A673 (cell line): ENCODE results near the gene EFR3B. TPM values are rescaled to one million over a fixed set of nuclear protein-coding genes. Genes with fewer than 3 reads are reported as not detected.

Experiments
- BruUV-seq: library from RNA; stranded (reverse); fragments of 400-500 nt; replicated peaks from 2 replicates; lab custom pipeline; 2021; lab: Mats Ljungman, UMichigan
- CTCF ChIA-PET: fragments of 300-600 bp; sonication (Branson Sonifier 250); formaldehyde crosslinking; loops from one replicate; lab custom pipeline; 2022; ENCODE audit warnings: antibody characterized with exemption; lab: Charles Lee
- POLR2A ChIA-PET: fragments of 300-600 bp; sonication (Branson Sonifier 250); formaldehyde crosslinking; loops from one replicate; lab custom pipeline; 2022; ENCODE audit warnings: antibody characterized with exemption; ENCODE audit not compliant: low non-redundant PET; lab: Charles Lee
- DNase-seq: peaks from one replicate; pipeline ENCODE4 v3.0.0-alpha.2; 2015; ENCODE audit warnings: low spot score
- H3K27ac ChIP-seq: fragments of 200-600 bp; sonication (generic); 2 replicates; pipeline ENCODE4 v1.5.1; 2016; ENCODE audit warnings: mixed run types, low read depth, mild to moderate bottlenecking, mixed read lengths, antibody characterized with exemption, low read length; ENCODE audit not compliant: poor library complexity, severe bottlenecking
- H3K27me3 ChIP-seq: fragments of 200-600 bp; sonication (generic); replicated peaks from 2 replicates; pipeline ENCODE4 v1.6.1; 2017; ENCODE audit warnings: mixed run types, low read depth, mild to moderate bottlenecking, mixed read lengths, antibody characterized with exemption, low read length; ENCODE audit not compliant: insufficient read depth, poor library complexity
- H3K36me3 ChIP-seq: fragments of 200-600 bp; sonication (generic); 2 replicates; pipeline ENCODE4 v1.6.1; 2016; ENCODE audit warnings: mixed run types, mild to moderate bottlenecking, mixed read lengths, antibody characterized with exemption, low read length; ENCODE audit not compliant: insufficient read depth, poor library complexity, severe bottlenecking
- H3K4me1 ChIP-seq: fragments of 200-600 bp; sonication (generic); 2 replicates; pipeline ENCODE4 v1.6.1; 2017; ENCODE audit warnings: mixed run types, mild to moderate bottlenecking, mixed read lengths, antibody characterized with exemption, low read length; ENCODE audit not compliant: insufficient read depth, poor library complexity, severe bottlenecking
- H3K4me3 ChIP-seq: fragments of 200-600 bp; sonication (generic); 2 replicates; pipeline ENCODE4 v1.5.1; 2016; ENCODE audit warnings: low read depth, mixed run types, mild to moderate bottlenecking, mixed read lengths, low read length; ENCODE audit not compliant: poor library complexity, severe bottlenecking
- H3K9me3 ChIP-seq: fragments of 200-600 bp; sonication (generic); 2 replicates; pipeline ENCODE4 v1.6.1; 2016; ENCODE audit warnings: mixed run types, low read depth, mild to moderate bottlenecking, mixed read lengths, antibody characterized with exemption, low read length; ENCODE audit not compliant: poor library complexity, severe bottlenecking
- EZH2 ChIP-seq: fragments of 200-600 bp; sonication (generic); IDR thresholded peaks from 2 replicates; pipeline ENCODE4 v1.6.1; 2017; ENCODE audit warnings: borderline replicate concordance, low read depth, mild to moderate bottlenecking, mixed read lengths, antibody characterized with exemption, low read length; ENCODE audit not compliant: poor library complexity, severe bottlenecking
- intact Hi-C: fragments of 100-400 bp; cut with micrococcal nuclease; formaldehyde crosslinking; loops from one replicate; pipeline ENCODE4 v1.10.0; 2022; ENCODE audit not compliant: unreplicated experiment
- total RNA-seq: library from RNA; stranded (reverse); gene quantifications from 2 replicates; pipeline ENCODE4 v1.2.3, GENCODE V29; 2021
- TF ChIP-seq, protein P1 (sequence below): fragments of 300-800, 200-600 bp; sonication (generic); conservative IDR thresholded peaks from 2 replicates; pipeline ENCODE4 v1.5.1; 2017; ENCODE audit warnings: low read depth, mild to moderate bottlenecking, antibody characterized with exemption, low read length, moderate library complexity, mixed read lengths

EFR3B gene
- total RNA-seq, 1 experiment from 2014 or later = 1.0 TPM

- Histone ChIP-seq H3K36me3 (no peaks in the 10 kb centered on the region), H3K27me3 (no peaks in the 10 kb centered on the region), H3K4me1 (no peaks in the 10 kb centered on the region), H3K27ac (no peak overlapping the region), H3K9me3 (no peaks in the 10 kb centered on the region), H3K4me3 (no peak overlapping the region)
- no peak for TF ChIP-seq EZH2
- TF ChIP-seq, protein P1, sequence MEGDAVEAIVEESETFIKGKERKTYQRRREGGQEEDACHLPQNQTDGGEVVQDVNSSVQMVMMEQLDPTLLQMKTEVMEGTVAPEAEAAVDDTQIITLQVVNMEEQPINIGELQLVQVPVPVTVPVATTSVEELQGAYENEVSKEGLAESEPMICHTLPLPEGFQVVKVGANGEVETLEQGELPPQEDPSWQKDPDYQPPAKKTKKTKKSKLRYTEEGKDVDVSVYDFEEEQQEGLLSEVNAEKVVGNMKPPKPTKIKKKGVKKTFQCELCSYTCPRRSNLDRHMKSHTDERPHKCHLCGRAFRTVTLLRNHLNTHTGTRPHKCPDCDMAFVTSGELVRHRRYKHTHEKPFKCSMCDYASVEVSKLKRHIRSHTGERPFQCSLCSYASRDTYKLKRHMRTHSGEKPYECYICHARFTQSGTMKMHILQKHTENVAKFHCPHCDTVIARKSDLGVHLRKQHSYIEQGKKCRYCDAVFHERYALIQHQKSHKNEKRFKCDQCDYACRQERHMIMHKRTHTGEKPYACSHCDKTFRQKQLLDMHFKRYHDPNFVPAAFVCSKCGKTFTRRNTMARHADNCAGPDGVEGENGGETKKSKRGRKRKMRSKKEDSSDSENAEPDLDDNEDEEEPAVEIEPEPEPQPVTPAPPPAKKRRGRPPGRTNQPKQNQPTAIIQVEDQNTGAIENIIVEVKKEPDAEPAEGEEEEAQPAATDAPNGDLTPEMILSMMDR = no peak
- intact Hi-C loops = no loop called here
- ChIA-PET CTCF (interaction anchor here (0.7 kb wide), 1 partner anchor 100 kb away, joined by 3 read pairs; no protein-coding TSS in a partner anchor), POLR2A (no interaction called here)
- DNase-seq = no peak
- BruUV-seq = no TSS peak
These were observed 109.8 kb downstream of the EFR3B start for GRCh38 chr2:25151718-25152117.

- no peaks in the 10 kb centered on the region for H3K9me3 ChIP-seq
- intact Hi-C loops = no loop called here
- H3K4me1 ChIP-seq = no peaks in the 10 kb centered on the region
- POLR2A ChIA-PET = no interaction called here
- BruUV-seq = no TSS peak
- CTCF ChIA-PET = no interaction called here
- no peak for DNase-seq
- H3K27ac ChIP-seq = no peak overlapping the region
- H3K4me3 ChIP-seq = no peak overlapping the region
- TF ChIP-seq EZH2 = no peak
- TF ChIP-seq, protein P1 = no peak
- H3K36me3 ChIP-seq = no peaks in the 10 kb centered on the region
- H3K27me3 ChIP-seq = no peaks in the 10 kb centered on the region
These were observed 113.5 kb downstream of the EFR3B start for GRCh38 chr2:25155401-25155800.

GRCh38 chr2:25158096-25158852 lies 116.4 kb downstream of the EFR3B start:
- POLR2A ChIA-PET = no interaction called here
- TF ChIP-seq, protein P1 = no peak
- TF ChIP-seq EZH2 = no peak
- BruUV-seq = no TSS peak
- no peak for DNase-seq
- H3K27ac ChIP-seq = no peak overlapping the region
- H3K4me3 ChIP-seq = no peak overlapping the region
- no peaks in the 10 kb centered on the region for H3K9me3 ChIP-seq
- no peaks in the 10 kb centered on the region for H3K4me1 ChIP-seq
- no peaks in the 10 kb centered on the region for H3K36me3 ChIP-seq
- H3K27me3 ChIP-seq = no peaks in the 10 kb centered on the region
- CTCF ChIA-PET = no interaction called here
- intact Hi-C loops = no loop called here
